Esophagus muscularis mucosa (tissue), 4 donors: ENCODE results near the gene SRSF12. TPM values are rescaled to one million over a fixed set of nuclear protein-coding genes. Genes with fewer than 3 reads are reported as not detected.

Experiments
- DNase-seq: peaks from one replicate; pipeline ENCODE4 v3.0.0-alpha.2; 2017; ENCODE audit errors: extremely low spot score
- H3K27ac ChIP-seq, 4 donors: fragments of 200-600 bp; sonication (generic); replicated peaks in 1 of 4; 1 replicate in 3 of 4; 2 replicates in 1 of 4; pipeline ENCODE4 v1.5.1; 2016 to 2019; ENCODE audit warnings: mild to moderate bottlenecking in 1 of 4
- H3K27me3 ChIP-seq, 4 donors: fragments of 200-600 bp; sonication (generic); one replicate each; pipeline versions ENCODE4 v1.5.1 to v1.6.0; 2016 to 2019
- H3K36me3 ChIP-seq, 4 donors: fragments of 200-600 bp; sonication (generic); one replicate each; pipeline ENCODE4 v1.5.1; 2016 to 2019
- H3K4me1 ChIP-seq, 4 donors: fragments of 200-600 bp; sonication (generic); one replicate each; pipeline ENCODE4 v1.5.1; 2016 to 2019
- H3K4me3 ChIP-seq, 4 donors: fragments of 200-600 bp; sonication (generic); 1 replicate in 2 of 4; 2 replicates in 2 of 4; pipeline ENCODE4 v1.5.1; 2016 to 2019; ENCODE audit warnings: mild to moderate bottlenecking in 4 of 4, moderate library complexity in 1 of 4
- H3K9me3 ChIP-seq, 4 donors: fragments of 200-600 bp; sonication (generic); 1 replicate in 3 of 4; 2 replicates in 1 of 4; pipeline ENCODE4 v1.5.1; 2016 to 2019
- EP300 ChIP-seq: sonication (generic); formaldehyde crosslinking; IDR thresholded peaks from one replicate; pipeline ENCODE4 v1.6.1; 2017; ENCODE audit warnings: antibody characterized with exemption
- POLR2A ChIP-seq: fragments of 450-650 bp; IDR thresholded peaks from one replicate; pipeline ENCODE4 v1.6.1; 2017; ENCODE audit warnings: antibody characterized with exemption, moderate library complexity, mild to moderate bottlenecking, low read depth
- POLR2AphosphoS5 ChIP-seq, 2 donors: sonication (generic); formaldehyde crosslinking; IDR thresholded peaks; one replicate each; pipeline ENCODE4 v1.6.1; 2017; ENCODE audit warnings: antibody characterized with exemption in 2 of 2
- WGBS: methylation state at CpG from one replicate; pipeline ENCODE4 v1.1.5; 2018; 5-methylcytosine and 5-hydroxymethylcytosine counted together
- intact Hi-C: fragments of 100-400 bp; cut with DNase I; formaldehyde crosslinking; loops from one replicate; pipeline ENCODE4 v1.15.1; 2023
- total RNA-seq, 4 donors: library from RNA; depleted of rRNA; stranded (reverse); fragments of >200 nt; gene quantifications; one replicate each; pipeline versions ENCODE4 v1.1.0 to v1.2.1, GENCODE V29; 2016
- TF ChIP-seq, protein P1 (sequence below), 3 experiments: fragments of 200-600 bp in 2 of 3; fragments of 450-650 bp in 1 of 3; sonication (generic) in 2 of 3; IDR thresholded peaks; one replicate each; pipeline ENCODE4 v1.5.1; 2017 to 2019; ENCODE audit warnings: antibody characterized with exemption in 3 of 3, mild to moderate bottlenecking in 2 of 3, moderate library complexity in 1 of 3

The SRSF12 gene
- total RNA-seq, 4 donors from 2014 or later, result 0.97 to 2.0 (median 1.2) TPM; not detected in 1

GRCh38 chr6:89122625-89123024 lies 4.8 kb upstream of the SRSF12 start:
- H3K4me3 ChIP-seq, result no peak overlapping the region
- H3K4me1 ChIP-seq, result peaks cover 0 to 11% (median 7%) of the 10 kb centered on the region in 4 donors
- TF ChIP-seq, protein P1, sequence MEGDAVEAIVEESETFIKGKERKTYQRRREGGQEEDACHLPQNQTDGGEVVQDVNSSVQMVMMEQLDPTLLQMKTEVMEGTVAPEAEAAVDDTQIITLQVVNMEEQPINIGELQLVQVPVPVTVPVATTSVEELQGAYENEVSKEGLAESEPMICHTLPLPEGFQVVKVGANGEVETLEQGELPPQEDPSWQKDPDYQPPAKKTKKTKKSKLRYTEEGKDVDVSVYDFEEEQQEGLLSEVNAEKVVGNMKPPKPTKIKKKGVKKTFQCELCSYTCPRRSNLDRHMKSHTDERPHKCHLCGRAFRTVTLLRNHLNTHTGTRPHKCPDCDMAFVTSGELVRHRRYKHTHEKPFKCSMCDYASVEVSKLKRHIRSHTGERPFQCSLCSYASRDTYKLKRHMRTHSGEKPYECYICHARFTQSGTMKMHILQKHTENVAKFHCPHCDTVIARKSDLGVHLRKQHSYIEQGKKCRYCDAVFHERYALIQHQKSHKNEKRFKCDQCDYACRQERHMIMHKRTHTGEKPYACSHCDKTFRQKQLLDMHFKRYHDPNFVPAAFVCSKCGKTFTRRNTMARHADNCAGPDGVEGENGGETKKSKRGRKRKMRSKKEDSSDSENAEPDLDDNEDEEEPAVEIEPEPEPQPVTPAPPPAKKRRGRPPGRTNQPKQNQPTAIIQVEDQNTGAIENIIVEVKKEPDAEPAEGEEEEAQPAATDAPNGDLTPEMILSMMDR (IDR thresholded peaks at IDR 0.05), result peak; percentile 53 to 59 (median 55)
- TF ChIP-seq EP300, result no peak
- no peaks in the 10 kb centered on the region for H3K9me3 ChIP-seq
- H3K36me3 ChIP-seq, result no peaks in the 10 kb centered on the region
- no peaks in the 10 kb centered on the region for H3K27me3 ChIP-seq
- no peak for DNase-seq
- no peak overlapping the region for H3K27ac ChIP-seq
- intact Hi-C loops, result loop anchor here (1.0 to 2.0 kb wide), 2 partner anchors 120 to 140 kb away; no protein-coding TSS in a partner anchor

GRCh38 chr6:89121934-89122333 lies 4.1 kb upstream of the SRSF12 start:
- no peaks in the 10 kb centered on the region for H3K36me3 ChIP-seq
- no peak overlapping the region for H3K27ac ChIP-seq
- no peaks in the 10 kb centered on the region for H3K27me3 ChIP-seq
- H3K4me1 ChIP-seq, result peaks cover 0 to 15% (median 10%) of the 10 kb centered on the region in 4 donors
- no peaks in the 10 kb centered on the region for H3K9me3 ChIP-seq
- TF ChIP-seq, protein P1 (IDR thresholded peaks at IDR 0.05), result no peak
- WGBS, result 85% methylated on average over 1 of the region's 1 CpG
- intact Hi-C loops, result loop anchor here (1.0 to 2.0 kb wide), 2 partner anchors 120 to 139 kb away; no protein-coding TSS in a partner anchor
- no peak for DNase-seq
- no peak overlapping the region for H3K4me3 ChIP-seq

DNA sequence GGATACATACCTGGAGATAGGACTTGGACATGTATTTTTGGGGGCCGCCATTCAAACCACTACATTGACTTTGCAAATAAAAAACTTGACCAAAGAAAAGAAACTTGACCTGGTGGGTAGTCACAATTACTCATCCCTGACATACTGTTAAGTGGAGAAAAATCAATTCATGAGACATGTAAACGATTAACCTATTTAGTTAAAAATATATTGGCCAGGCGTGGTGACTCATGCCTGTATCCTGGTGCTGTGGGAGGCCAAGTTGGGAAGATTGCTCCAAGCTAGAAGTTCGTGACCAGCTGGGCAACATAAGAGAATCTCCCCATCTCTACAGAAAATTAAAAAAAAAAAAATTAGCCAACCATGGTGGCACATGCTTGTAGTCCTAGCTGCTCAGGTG lies 2.5 kb upstream of the SRSF12 start:
- no peak for DNase-seq
- intact Hi-C loops, result no loop called here
- H3K4me1 ChIP-seq, result peaks cover 0 to 22% (median 16%) of the 10 kb centered on the region in 4 donors
- 87% methylated on average over 4 of the region's 4 CpGs for WGBS
- no peaks in the 10 kb centered on the region for H3K27me3 ChIP-seq
- no peak overlapping the region for H3K4me3 ChIP-seq
- H3K9me3 ChIP-seq, result no peaks in the 10 kb centered on the region
- TF ChIP-seq POLR2AphosphoS5 (IDR thresholded peaks at IDR 0.05) (no peak), EP300 (no peak), POLR2A (no peak)
- TF ChIP-seq, protein P1 (IDR thresholded peaks at IDR 0.05), result no peak
- H3K27ac ChIP-seq, result no peak overlapping the region
- no peaks in the 10 kb centered on the region for H3K36me3 ChIP-seq

- intact Hi-C loops, result no loop called here
- H3K4me1 ChIP-seq, result peaks cover 0 to 22% (median 16%) of the 10 kb centered on the region in 4 donors
- H3K27me3 ChIP-seq, result no peaks in the 10 kb centered on the region
- WGBS, result 89% methylated on average over 8 of the region's 8 CpGs
- H3K9me3 ChIP-seq, result no peaks in the 10 kb centered on the region
- TF ChIP-seq, protein P1 (IDR thresholded peaks at IDR 0.05), result no peak
- no peak for TF ChIP-seq POLR2A
- TF ChIP-seq POLR2AphosphoS5 (IDR thresholded peaks at IDR 0.05), result no peak
- TF ChIP-seq EP300, result no peak
- no peak overlapping the region for H3K4me3 ChIP-seq
- no peak for DNase-seq
- H3K36me3 ChIP-seq, result no peaks in the 10 kb centered on the region
- H3K27ac ChIP-seq, result peak overlapping the region in 3 of 4 donors; percentile 47 to 79 (median 68)
Observed at GRCh38 chr6:89118931-89119330, 1.1 kb upstream of the SRSF12 start.

DNA sequence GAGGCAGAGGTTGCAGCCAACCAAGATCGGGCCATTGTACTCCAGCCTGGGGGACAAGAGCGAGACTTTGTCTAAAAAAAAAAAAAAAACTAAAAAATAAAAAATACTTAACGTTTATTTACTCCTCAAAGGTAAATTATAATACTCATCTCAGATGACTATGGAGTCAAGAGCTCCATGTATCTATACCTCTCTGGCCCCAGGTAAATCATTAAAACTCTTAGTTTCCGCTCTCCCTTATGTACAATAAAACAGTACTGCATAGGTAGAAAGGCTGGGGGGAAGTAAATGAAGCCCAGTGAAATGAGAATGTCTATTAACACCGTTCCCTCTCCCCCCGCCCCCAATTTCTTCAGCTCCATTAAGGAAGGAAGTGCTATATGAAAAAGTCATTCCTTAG lies 1.2 kb downstream of the SRSF12 start:
- H3K27me3 ChIP-seq, result no peaks in the 10 kb centered on the region
- H3K36me3 ChIP-seq, result no peaks in the 10 kb centered on the region
- peak overlapping the region in 1 of 4 donors; percentile 55 for H3K27ac ChIP-seq
- intact Hi-C loops, result no loop called here
- TF ChIP-seq EP300 (no peak), POLR2AphosphoS5 (IDR thresholded peaks at IDR 0.05) (no peak), POLR2A (no peak)
- TF ChIP-seq, protein P1 (IDR thresholded peaks at IDR 0.05), result no peak
- 72% methylated on average over 6 of the region's 6 CpGs for WGBS
- H3K4me1 ChIP-seq, result peaks cover 0 to 22% (median 16%) of the 10 kb centered on the region in 4 donors
- no peaks in the 10 kb centered on the region for H3K9me3 ChIP-seq
- H3K4me3 ChIP-seq, result peak overlapping the region; percentile 70 to 82 (median 74)
- no peak for DNase-seq
